NCI-H1436 treated with DMSO at 0.1 percent for 48 hours (cell line): Measurements from ENCODE around the gene CT45A3.
"Not testable (repeated sequence)": the region's sequence is repeated elsewhere in the genome, so short reads cannot be mapped to it uniquely, and the experiment has no call there.

Experiments
- DNase-seq: peaks from one replicate; lab custom pipeline; 2025; lab: John Stamatoyannopoulos, UW

Gene CT45A3, protein sequence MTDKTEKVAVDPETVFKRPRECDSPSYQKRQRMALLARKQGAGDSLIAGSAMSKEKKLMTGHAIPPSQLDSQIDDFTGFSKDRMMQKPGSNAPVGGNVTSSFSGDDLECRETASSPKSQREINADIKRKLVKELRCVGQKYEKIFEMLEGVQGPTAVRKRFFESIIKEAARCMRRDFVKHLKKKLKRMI

GRCh38 chrX:135768091-135768490, at the start of gene CT45A3:
Gene CT45A3 (minus strand): TSS chrX:135768191. CDS start chrX:135764444, 3,747 bp downstream.
- not testable (repeated sequence) for DNase-seq

- not testable (repeated sequence) for DNase-seq
Observed at GRCh38 chrX:135802687-135803086, 34.7 kb upstream of the CT45A3 start, which contains the start of gene CT45A6. Gene CT45A6 (minus strand): TSS chrX:135802787. CDS start chrX:135798993, 3,794 bp downstream.

DNA sequence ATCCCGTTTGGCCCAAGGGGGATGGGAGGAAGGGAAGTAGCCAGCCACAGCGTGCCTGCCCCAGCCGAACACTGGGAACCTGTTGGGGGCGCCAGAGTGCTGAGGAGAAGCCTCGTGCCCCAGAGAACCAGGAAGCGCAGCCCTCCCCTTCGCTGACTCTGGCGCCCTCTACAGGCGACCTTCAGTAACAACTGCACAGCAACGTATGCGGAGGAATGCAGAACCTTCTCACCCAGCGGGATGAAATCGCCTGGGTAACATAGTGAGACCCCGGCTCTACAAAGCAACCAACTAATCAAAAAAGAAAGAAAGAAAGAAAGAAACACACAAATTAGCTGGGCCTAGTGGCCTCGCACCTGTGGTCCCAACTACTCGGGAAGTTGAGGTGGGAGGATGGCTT, 17.4 kb upstream of the CT45A3 start, which contains the start of gene CT45A5:
Gene CT45A5, minus strand, starts transcription at position 101 of the 400 bp plus-strand sequence. CDS start 3,774 bp downstream, outside the sequence.
- not testable (repeated sequence) for DNase-seq

DNA sequence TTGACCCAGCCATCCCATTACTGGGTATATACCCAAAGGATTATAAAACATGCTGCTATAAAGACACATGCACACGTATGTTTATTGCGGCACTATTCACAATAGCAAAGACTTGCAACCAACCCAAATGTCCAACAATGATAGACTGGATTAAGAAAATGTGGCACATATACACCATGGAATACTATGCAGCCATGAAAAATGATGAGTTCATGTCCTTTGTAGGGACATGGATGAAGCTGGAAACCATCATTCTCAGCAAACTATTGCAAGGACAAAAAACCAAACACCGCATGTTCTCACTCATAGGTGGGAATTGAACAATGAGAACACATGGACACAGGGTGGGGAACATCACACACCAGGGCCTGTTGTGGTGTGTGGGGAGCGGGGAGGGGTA, 23.3 kb downstream of the CT45A3 start:
- DNase-seq = not testable (repeated sequence)

DNA sequence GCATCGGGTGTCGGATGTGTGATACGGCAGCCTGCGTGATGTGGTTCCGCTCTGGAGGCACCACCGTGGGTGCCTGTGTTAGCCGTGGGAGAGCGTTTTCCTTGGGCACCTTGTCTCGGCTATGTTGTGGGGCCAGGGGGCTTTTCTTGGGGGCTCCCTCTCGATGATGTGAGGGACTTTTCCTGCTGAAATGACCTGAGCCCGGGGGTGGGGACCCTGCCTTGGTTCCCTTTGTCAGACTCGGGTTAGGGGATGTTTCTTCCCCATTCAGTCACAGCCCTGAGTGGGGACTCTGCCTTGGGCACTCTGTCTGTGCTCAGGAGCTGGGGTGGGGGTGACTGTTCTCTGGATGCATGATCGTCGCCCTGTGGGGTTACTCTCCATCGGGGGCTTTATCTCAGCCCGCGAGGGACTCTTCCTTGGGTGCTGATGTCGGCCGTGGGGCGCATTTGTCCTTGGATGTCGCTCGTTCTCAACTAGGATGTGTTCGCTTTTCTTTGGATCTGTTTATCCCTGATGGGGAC, 26.7 kb downstream of the CT45A3 start:
- no peak for DNase-seq

GRCh38 chrX:135740681-135741149, 27.3 kb downstream of the CT45A3 start:
- no peak for DNase-seq

DNA sequence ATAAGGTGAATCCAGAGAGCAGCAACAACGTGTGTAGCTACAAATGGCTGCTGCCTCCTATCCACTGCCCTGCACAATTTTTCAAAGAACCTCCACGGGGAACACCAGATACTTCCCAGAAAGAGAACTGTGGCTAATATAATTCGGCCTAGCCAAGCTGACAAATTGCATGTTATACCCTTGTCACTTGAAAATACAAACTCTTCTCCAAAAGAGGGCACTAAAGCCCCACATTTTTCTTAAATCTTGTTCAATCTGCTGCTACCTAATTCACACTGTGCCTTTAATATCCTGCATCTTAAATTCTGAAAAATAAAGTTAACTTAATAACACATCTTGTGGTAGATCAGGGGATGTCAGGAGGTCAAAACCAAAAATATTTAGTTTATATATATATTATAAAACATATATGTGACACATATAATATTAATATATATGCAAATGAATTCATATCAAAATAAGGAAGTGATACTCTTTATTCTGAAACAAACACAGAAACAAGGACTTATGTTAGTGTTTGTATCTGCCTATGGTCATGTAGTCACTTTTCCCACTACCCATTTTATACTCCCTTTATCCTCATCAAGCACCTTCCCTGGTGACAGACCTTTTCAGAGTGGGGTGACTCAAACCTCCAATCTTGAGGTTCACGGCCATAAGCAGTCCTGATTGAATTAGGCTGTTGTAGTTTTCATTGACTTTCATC, 30.5 kb downstream of the CT45A3 start:
- no peak for DNase-seq

DNA sequence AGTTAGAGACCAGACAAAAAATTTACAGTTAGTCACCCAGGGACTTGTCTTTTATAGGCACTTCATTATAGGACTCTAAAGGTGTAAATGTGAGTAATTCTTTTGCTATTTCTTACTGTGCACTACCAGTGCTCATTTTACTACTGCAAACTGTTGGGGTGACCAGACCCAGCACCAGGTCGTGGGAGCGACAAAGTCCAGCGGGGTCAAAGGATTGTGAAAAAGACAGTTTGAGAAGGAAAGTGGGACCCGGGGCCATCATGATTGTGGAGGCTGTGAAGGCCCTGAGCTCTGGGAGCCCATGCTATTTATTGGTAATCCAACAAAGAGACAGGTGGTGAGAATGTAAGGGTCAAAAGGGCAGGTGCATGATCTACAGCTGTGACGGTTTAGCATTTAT, 33.3 kb downstream of the CT45A3 start:
- DNase-seq = not testable (repeated sequence)

- DNase-seq = no peak
Observed at GRCh38 chrX:135713795-135714194, 54.2 kb downstream of the CT45A3 start.

GRCh38 chrX:135713183-135713689, 54.8 kb downstream of the CT45A3 start, which contains the start of gene CT45A1:
Gene CT45A1 (plus strand): TSS chrX:135713639. CDS start chrX:135718941, 5,302 bp downstream.
- not testable (repeated sequence) for DNase-seq
